ENCODE measurements around the gene CD14. TPM values are rescaled to one million over a fixed set of nuclear protein-coding genes. Genes with fewer than 3 reads are reported as not detected.

CD14 gene
- total RNA-seq, 1 experiment from 2014 or later = 0.13 TPM

GRCh38 chr5:140595538-140596300 lies 37.3 kb downstream of the CD14 start:
- Histone ChIP-seq H4K20me1 (ENCODE audit: control insufficient read depth, insufficient read depth, insufficient read length) (no peaks in the 10 kb centered on the region), H3K9me3 (ENCODE audit: control insufficient read depth, low read depth, low read length) (no peaks in the 10 kb centered on the region), H2BK5ac (ENCODE audit: insufficient read length, low read length) (no peak overlapping the region), H2BK20ac (ENCODE audit: low read depth, low read length, poor library complexity, severe bottlenecking) (no peak overlapping the region), H3K4me1 (ENCODE audit: insufficient read depth, low read length) (no peaks in the 10 kb centered on the region), H3K4me2 (ENCODE audit: insufficient read depth, insufficient read length, low read length) (no peak overlapping the region), H3K27me3 (ENCODE audit: insufficient read depth, low read length) (no peaks in the 10 kb centered on the region), H3K18ac (ENCODE audit: insufficient read length, low read depth, low read length) (no peak overlapping the region), H3K23me2 (ENCODE audit: insufficient read length, low read depth, low read length, poor library complexity, severe bottlenecking) (no peaks in the 10 kb centered on the region), H3K79me2 (ENCODE audit: insufficient read depth, low read length) (no peaks in the 10 kb centered on the region), H2BK12ac (ENCODE audit: insufficient read length, low read depth, low read length) (no peak overlapping the region), H4K91ac (ENCODE audit: insufficient read length, low read depth, low read length) (no peak overlapping the region), H3K4ac (ENCODE audit: low read depth, low read length) (no peak overlapping the region), H3K56ac (ENCODE audit: insufficient read length, low read depth, low read length) (no peak overlapping the region), H2AFZ (ENCODE audit: low read length) (no peak overlapping the region), H3K9ac (ENCODE audit: extremely low read depth, insufficient read length, low read length) (no peak overlapping the region), H3K23ac (ENCODE audit: insufficient read length, low read depth, low read length) (no peak overlapping the region), H3T11ph (ENCODE audit: low read length) (no peak overlapping the region), H3K27ac (ENCODE audit: insufficient read length, low read depth, low read length) (no peak overlapping the region), H3K79me1 (ENCODE audit: insufficient read depth, low read depth, low read length, poor library complexity, severe bottlenecking) (no peaks in the 10 kb centered on the region), H2BK120ac (ENCODE audit: low read depth, low read length, poor library complexity, severe bottlenecking) (no peak overlapping the region), H4K8ac (replicated peaks; ENCODE audit: insufficient read length, low read depth, low read length) (no peak overlapping the region), H4K5ac (ENCODE audit: insufficient read length, low read depth, low read length) (no peak overlapping the region), H2AK5ac (ENCODE audit: insufficient read length, low read length) (no peak overlapping the region), H3K14ac (ENCODE audit: insufficient read depth, low read length) (no peak overlapping the region), H2BK15ac (ENCODE audit: low read depth, low read length) (no peak overlapping the region)
- Mint-ChIP-seq H3K4me3 (no peak overlapping the region), H3K27ac (no peak overlapping the region), H3K27me3 (ENCODE audit: low read depth) (peaks cover 9% of the 10 kb centered on the region), H3K36me3 (ENCODE audit: insufficient read depth in 1 of 3, low read depth in 3 of 3) (no peaks in the 10 kb centered on the region), H3K9me3 (no peaks in the 10 kb centered on the region; a peak in 1 of 5 replicates), H3K4me1 (peaks cover 5 to 6% of the 10 kb centered on the region in 2 experiments)
- DNase-seq = no peak
- WGBS (ENCODE audit: extremely low coverage, insufficient read length, low lambda C conversion rate) = no CpG with 5 or more reads among the region's 5 CpGs
- no peak for TF ChIP-seq CTCF (conservative IDR thresholded peaks at IDR 0.05)

All from H9 (cell line).